GM12878 (cell line): ENCODE data around the gene DPY19L1. TPM values are rescaled to one million over a fixed set of nuclear protein-coding genes. Genes with fewer than 3 reads are reported as not detected.
"Not testable (repeated sequence)": the region's sequence is repeated elsewhere in the genome, so short reads cannot be mapped to it uniquely, and the experiment has no call there.

Experiments
- ATAC-seq: fragments of 200-7000 bp; cut with Tn5 transposase; 3 replicates; pipeline ENCODE4 v1.9.1; 2020; ENCODE audit warnings: mild to moderate bottlenecking, moderate library complexity
- BruUV-seq: library from RNA; stranded (reverse); fragments of 400-500 nt; replicated peaks from 2 replicates; lab custom pipeline; 2021; lab: Mats Ljungman, UMichigan
- CTCF ChIA-PET: fragments of 300-600 bp; sonication (Branson Sonifier 250); formaldehyde crosslinking; extraction: SDS; loops from one replicate; lab custom pipeline; 2021; ENCODE audit warnings: inconsistent platforms; lab: Yijun Ruan, JAX
- POLR2A ChIA-PET: fragments of 350-600 bp; formaldehyde crosslinking; extraction: SDS; loops from one replicate; lab custom pipeline; 2021; ENCODE audit warnings: inconsistent platforms; lab: Charles Lee
- RAD21 ChIA-PET: fragments of 300-600 bp; sonication (Branson Sonifier 250); formaldehyde crosslinking; loops from one replicate; lab custom pipeline; 2023; ENCODE audit warnings: antibody characterized with exemption; ENCODE audit not compliant: unreplicated experiment; lab: Charles Lee
- SMC1A ChIA-PET: fragments of 300-600 bp; sonication (Branson Sonifier 250); formaldehyde crosslinking; loops from one replicate; lab custom pipeline; 2023; ENCODE audit not compliant: unreplicated experiment, uncharacterized antibody; lab: Charles Lee
- DNase-seq: peaks from one replicate; pipeline ENCODE4 v3.0.0-alpha.2; 2011; ENCODE audit warnings: low read depth, low spot score
- FAIRE-seq: peaks from 3 replicates; lab custom pipeline; 2011; peaks lifted over from hg19 to GRCh38; lab: Jason Lieb, UNC
- H2AFZ ChIP-seq: 2 replicates; pipeline ENCODE4 v1.6.0; 2011; ENCODE audit warnings: low read depth, low read length, control low read depth; ENCODE audit not compliant: control insufficient read depth
- H3K27ac ChIP-seq: 2 replicates; pipeline ENCODE4 v1.5.1; 2011; ENCODE audit warnings: control low read depth; ENCODE audit not compliant: control insufficient read depth, insufficient read depth
- H3K27me3 ChIP-seq, 2 experiments: replicated peaks in 1 of 2; 2 replicates each; pipeline versions ENCODE4 v1.6.0 to v1.6.1; 2011; ENCODE audit warnings: low read length in 1 of 2; ENCODE audit not compliant: control insufficient read depth in 2 of 2, insufficient read depth in 2 of 2
- H3K36me3 ChIP-seq, 2 experiments: 2 replicates each; pipeline ENCODE4 v1.5.1; 2011; ENCODE audit warnings: low read length in 1 of 2; ENCODE audit not compliant: control insufficient read depth in 2 of 2, insufficient read depth in 2 of 2
- H3K4me1 ChIP-seq: 2 replicates; pipeline ENCODE4 v1.6.1; 2011; ENCODE audit warnings: mild to moderate bottlenecking, low read length, moderate library complexity, mixed read lengths; ENCODE audit not compliant: control insufficient read depth, insufficient read depth
- H3K4me2 ChIP-seq: 2 replicates; pipeline ENCODE4 v1.6.0; 2011; ENCODE audit warnings: control low read depth; ENCODE audit not compliant: control insufficient read depth, insufficient read depth
- H3K4me3 ChIP-seq: fragments of 200-600 bp; sonication (generic); 2 replicates; pipeline ENCODE4 v1.5.1; 2016
- H3K79me2 ChIP-seq: 2 replicates; pipeline ENCODE4 v1.6.0; 2011; ENCODE audit warnings: low read length; ENCODE audit not compliant: control insufficient read depth, insufficient read depth
- H3K9ac ChIP-seq: 2 replicates; pipeline ENCODE4 v1.8.0; 2011; ENCODE audit warnings: low read length, control low read depth, mixed read lengths; ENCODE audit not compliant: control insufficient read depth, insufficient read depth
- H3K9me3 ChIP-seq: replicated peaks from 3 replicates; pipeline ENCODE4 v1.5.1; 2011; ENCODE audit warnings: mild to moderate bottlenecking, low read length; ENCODE audit not compliant: control insufficient read depth, insufficient read depth
- H4K20me1 ChIP-seq: 2 replicates; pipeline ENCODE4 v1.6.0; 2011; ENCODE audit not compliant: control insufficient read depth, insufficient read depth
- TCF12 ChIP-seq: IDR thresholded peaks from 2 replicates; pipeline ENCODE4 v1.6.1; 2011; ENCODE audit warnings: low read depth, mild to moderate bottlenecking, low read length
- YY1 ChIP-seq: IDR thresholded peaks from 2 replicates; pipeline ENCODE4 v1.6.1; 2011; ENCODE audit warnings: low read depth, mild to moderate bottlenecking, low read length
- WGBS: methylation state at CpG from one replicate; pipeline ENCODE4 v1.1.6; 2016; ENCODE audit warnings: low lambda C conversion rate; ENCODE audit not compliant: insufficient replicate concordance, insufficient coverage; ENCODE audit errors: missing lambda C conversion rate; 5-methylcytosine and 5-hydroxymethylcytosine counted together
- in situ Hi-C: fragments of 300-500 bp; cut with MboI; formaldehyde crosslinking; loops from 9 replicates; pipeline ENCODE4 v1.14.3; 2018; ENCODE audit warnings: mixed read lengths
- intact Hi-C: fragments of 100-400 bp; cut with micrococcal nuclease; formaldehyde crosslinking; loops from one replicate; pipeline ENCODE4 v1.14.2; 2022; ENCODE audit not compliant: unreplicated experiment
- polyA plus RNA-seq, 11 experiments: library from polyadenylated mRNA; depleted of rRNA in 4 of 11; unstranded in 6 of 11; stranded (reverse) in 5 of 11; fragments of >200 nt; fragmentation: Nextera tagmentation in 4 of 11; fragmentation: Illumina TruSeq in 1 of 11; extraction: Ambion mirVana in 4 of 11; extraction: Trizol in 1 of 11; gene quantifications; 1 replicate in 1 of 11; 2 replicates in 10 of 11; pipeline versions ENCODE4 v1.2.1 to v1.2.3, GENCODE V29; 2011 to 2016; ENCODE audit warnings: inconsistent platforms in 2 of 11, missing spikeins in 2 of 11, low read depth in 1 of 11
- total RNA-seq, 4 experiments: library from RNA; depleted of rRNA in 3 of 4; stranded (reverse); fragments of >200 nt in 3 of 4; fragmentation: Illumina TruSeq in 1 of 4; extraction: Trizol in 1 of 4; gene quantifications; 2 replicates each; pipeline versions ENCODE4 v1.2.1 to v1.2.3, GENCODE V29; 2013 to 2021
- TF ChIP-seq, protein P1 (sequence below): IDR thresholded peaks from 2 replicates; pipeline ENCODE4 v1.6.1; 2012; ENCODE audit warnings: low read depth, low read length, improper control_type of control experiment
- TF ChIP-seq, protein P2 (sequence below): fragments of 450-650 bp; IDR thresholded peaks from 2 replicates; pipeline ENCODE4 v1.6.1; 2017; ENCODE audit warnings: borderline replicate concordance

Gene DPY19L1
- total and polyA plus RNA-seq, 10 of the 15 experiments (the other 5 are each of a cell fraction or from before 2014, with no cell fraction given), result 0.47 to 35.4 (median 3.8) TPM

DNA sequence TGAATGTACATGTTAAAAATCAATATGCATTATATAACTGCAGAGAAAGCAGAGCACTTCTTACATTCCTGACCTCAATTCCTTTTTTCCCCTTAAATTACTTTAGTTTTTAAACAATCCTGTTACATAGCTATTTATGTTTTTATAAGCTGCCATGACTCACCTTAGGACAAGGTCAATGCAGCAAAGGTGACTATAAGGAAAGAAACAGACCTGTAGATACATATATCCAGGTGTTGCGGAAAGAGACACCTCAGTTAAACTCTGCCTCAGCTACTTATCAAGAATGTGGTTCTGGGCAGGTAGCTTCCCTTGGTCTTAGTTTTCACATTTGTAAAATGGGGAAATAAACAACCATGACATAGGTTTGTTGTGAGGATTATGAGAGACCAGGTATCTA is 105.5 kb downstream of the DPY19L1 start (continued):
- TF ChIP-seq, protein P1, sequence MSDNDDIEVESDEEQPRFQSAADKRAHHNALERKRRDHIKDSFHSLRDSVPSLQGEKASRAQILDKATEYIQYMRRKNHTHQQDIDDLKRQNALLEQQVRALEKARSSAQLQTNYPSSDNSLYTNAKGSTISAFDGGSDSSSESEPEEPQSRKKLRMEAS, result no peak
- TF ChIP-seq YY1, result no peak
- TF ChIP-seq, protein P2, sequence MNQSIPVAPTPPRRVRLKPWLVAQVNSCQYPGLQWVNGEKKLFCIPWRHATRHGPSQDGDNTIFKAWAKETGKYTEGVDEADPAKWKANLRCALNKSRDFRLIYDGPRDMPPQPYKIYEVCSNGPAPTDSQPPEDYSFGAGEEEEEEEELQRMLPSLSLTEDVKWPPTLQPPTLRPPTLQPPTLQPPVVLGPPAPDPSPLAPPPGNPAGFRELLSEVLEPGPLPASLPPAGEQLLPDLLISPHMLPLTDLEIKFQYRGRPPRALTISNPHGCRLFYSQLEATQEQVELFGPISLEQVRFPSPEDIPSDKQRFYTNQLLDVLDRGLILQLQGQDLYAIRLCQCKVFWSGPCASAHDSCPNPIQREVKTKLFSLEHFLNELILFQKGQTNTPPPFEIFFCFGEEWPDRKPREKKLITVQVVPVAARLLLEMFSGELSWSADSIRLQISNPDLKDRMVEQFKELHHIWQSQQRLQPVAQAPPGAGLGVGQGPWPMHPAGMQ, result no peak
- TF ChIP-seq TCF12, result no peak

GRCh38 chr7:34929783-34930182 is 107.5 kb downstream of the DPY19L1 start:
- intact Hi-C loops, result loop anchor here (2.0 to 5.0 kb wide), 3 partner anchors 108 to 255 kb away; partner anchors contain the start of gene DPY19L1
- BruUV-seq, DNase-seq, in situ Hi-C loops, H3K9me3 ChIP-seq, RAD21 ChIA-PET, H3K27me3 ChIP-seq, H3K9ac ChIP-seq, H2AFZ ChIP-seq, H4K20me1 ChIP-seq, H3K4me3 ChIP-seq, H3K79me2 ChIP-seq, H3K4me2 ChIP-seq, H3K36me3 ChIP-seq, FAIRE-seq, POLR2A ChIA-PET, ATAC-seq, H3K27ac ChIP-seq, H3K4me1 ChIP-seq: not testable (repeated sequence)
- SMC1A ChIA-PET, result interaction anchor here (1.3 to 3.8 kb wide), 2 partner anchors 245 to 254 kb away, joined by 6 to 22 read pairs; no protein-coding TSS in a partner anchor
- 64% methylated on average over 6 of the region's 6 CpGs for WGBS
- CTCF ChIA-PET, result interaction anchor here (0.6 to 2.7 kb wide), 3 partner anchors 19 to 106 kb away, joined by 3 to 11 read pairs (median 4); no protein-coding TSS in a partner anchor
